Neuron (in vitro differentiated cells): ENCODE data around the gene SETD6.
A peak's percentile ranks its signal among the peaks of the same experiment; 100 is the strongest.

ENCODE experiments used
- H2AFZ ChIP-seq: one replicate; pipeline ENCODE4 v1.6.1; 2013; ENCODE audit warnings: low read depth, mild to moderate bottlenecking, inconsistent platforms, low read length, moderate library complexity
- H3K27me3 ChIP-seq: one replicate; pipeline ENCODE4 v1.6.1; 2013; ENCODE audit warnings: low read length; ENCODE audit not compliant: insufficient read depth
- H3K36me3 ChIP-seq: one replicate; pipeline ENCODE4 v1.6.1; 2013; ENCODE audit warnings: low read length; ENCODE audit not compliant: insufficient read depth
- H3K4me1 ChIP-seq: one replicate; pipeline ENCODE4 v1.6.1; 2013; ENCODE audit warnings: low read length; ENCODE audit not compliant: insufficient read depth
- H3K4me3 ChIP-seq: 2 replicates; pipeline ENCODE4 v1.5.1; 2013; ENCODE audit warnings: mild to moderate bottlenecking, low read length, moderate library complexity
- H3K9me3 ChIP-seq: one replicate; pipeline ENCODE4 v1.6.1; 2013; ENCODE audit warnings: low read length

Gene SETD6

DNA sequence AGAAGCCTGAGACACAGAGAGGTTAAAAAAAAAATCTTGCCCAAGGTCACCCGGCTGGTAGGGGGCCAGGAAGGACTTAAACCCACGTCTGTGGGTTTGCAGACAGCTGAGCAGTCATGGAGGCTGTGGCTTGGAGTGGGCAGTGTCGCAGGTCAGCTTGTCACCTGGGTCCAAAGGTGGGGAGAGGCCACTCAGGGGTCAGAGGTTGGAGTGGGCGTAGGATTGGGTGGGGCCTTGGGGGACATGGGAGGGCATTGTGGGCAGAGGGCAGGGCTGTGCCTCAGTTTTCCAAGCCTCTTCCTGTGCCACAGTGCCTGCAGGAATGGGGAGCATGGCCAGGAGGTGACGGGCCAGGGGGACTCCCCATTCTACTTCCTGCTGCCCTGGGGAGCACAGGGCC, 17.4 kb upstream of the SETD6 start:
- Histone ChIP-seq H3K9me3 (no peaks in the 10 kb centered on the region), H2AFZ (no peak overlapping the region), H3K4me3 (no peak overlapping the region), H3K4me1 (peaks cover 54% of the 10 kb centered on the region), H3K36me3 (no peaks in the 10 kb centered on the region), H3K27me3 (no peaks in the 10 kb centered on the region)

DNA sequence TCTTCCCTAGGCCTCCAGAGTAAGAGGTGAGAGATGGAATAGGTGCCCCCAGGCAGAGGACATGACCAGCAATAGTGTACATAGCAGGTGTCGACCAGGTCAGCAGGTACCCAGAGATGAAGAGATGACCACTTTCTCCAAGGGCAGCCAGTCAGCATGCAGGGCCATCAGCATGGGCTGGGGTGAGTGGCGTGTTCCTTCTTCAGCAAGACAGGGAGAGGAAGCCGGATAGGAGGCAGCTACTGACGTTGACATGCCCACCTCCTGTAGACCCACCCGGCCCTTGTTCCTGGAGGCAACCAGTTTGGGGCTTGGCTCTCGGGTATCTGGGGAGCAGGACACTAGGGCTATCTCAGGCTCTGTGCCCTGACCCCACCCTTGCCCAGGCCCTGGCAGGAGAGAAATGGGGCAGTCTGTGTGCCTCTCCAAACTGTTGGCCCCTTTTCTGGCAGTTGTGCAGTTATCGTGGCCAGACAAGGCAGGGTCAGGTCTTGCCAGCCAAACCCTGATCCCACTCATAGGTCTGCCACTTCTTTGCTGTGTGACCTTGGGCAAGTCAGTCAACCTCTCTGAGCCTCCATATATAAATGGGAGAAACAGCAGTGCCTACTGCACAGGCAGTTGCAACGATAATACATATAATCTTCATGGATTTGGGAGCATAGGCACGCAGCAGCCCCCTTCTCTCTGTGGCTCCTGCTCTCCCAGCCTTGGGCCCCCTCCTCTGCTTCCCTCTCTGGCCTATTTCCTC, 16.8 kb upstream of the SETD6 start:
- peaks cover 3% of the 10 kb centered on the region for H3K36me3 ChIP-seq

DNA sequence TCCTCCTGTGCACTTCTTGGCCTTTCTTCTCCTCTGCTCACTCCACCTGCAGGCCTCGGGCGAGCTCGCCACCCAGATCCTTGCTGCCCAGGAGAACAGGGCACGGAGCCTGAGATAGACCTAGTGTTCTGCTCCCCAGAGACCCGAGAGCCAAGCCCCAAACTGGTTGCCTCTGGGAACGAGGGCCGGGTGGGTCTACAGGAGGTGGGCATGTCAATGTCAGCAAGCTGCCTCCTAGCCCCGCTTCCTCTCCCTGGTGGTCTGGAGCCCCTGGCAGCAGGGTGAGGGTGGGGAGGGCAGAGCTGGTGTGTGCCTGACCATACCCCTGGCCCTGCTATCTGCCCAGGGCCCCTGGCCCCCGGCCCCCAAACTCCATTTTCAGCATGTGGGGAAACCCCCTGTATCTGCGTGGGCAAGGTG, 16.2 kb upstream of the SETD6 start:
- H3K9me3 ChIP-seq: no peaks in the 10 kb centered on the region
- H3K4me1 ChIP-seq: peaks cover 44% of the 10 kb centered on the region
- no peaks in the 10 kb centered on the region for H3K27me3 ChIP-seq
- no peak overlapping the region for H2AFZ ChIP-seq
- H3K36me3 ChIP-seq: peaks cover 9% of the 10 kb centered on the region
- no peak overlapping the region for H3K4me3 ChIP-seq

More for the DNA sequence above, 16.8 kb upstream of the SETD6 start:
- no peaks in the 10 kb centered on the region for H3K9me3 ChIP-seq
- no peak overlapping the region for H3K4me3 ChIP-seq
- no peaks in the 10 kb centered on the region for H3K27me3 ChIP-seq
- peaks cover 50% of the 10 kb centered on the region for H3K4me1 ChIP-seq
- no peak overlapping the region for H2AFZ ChIP-seq

DNA sequence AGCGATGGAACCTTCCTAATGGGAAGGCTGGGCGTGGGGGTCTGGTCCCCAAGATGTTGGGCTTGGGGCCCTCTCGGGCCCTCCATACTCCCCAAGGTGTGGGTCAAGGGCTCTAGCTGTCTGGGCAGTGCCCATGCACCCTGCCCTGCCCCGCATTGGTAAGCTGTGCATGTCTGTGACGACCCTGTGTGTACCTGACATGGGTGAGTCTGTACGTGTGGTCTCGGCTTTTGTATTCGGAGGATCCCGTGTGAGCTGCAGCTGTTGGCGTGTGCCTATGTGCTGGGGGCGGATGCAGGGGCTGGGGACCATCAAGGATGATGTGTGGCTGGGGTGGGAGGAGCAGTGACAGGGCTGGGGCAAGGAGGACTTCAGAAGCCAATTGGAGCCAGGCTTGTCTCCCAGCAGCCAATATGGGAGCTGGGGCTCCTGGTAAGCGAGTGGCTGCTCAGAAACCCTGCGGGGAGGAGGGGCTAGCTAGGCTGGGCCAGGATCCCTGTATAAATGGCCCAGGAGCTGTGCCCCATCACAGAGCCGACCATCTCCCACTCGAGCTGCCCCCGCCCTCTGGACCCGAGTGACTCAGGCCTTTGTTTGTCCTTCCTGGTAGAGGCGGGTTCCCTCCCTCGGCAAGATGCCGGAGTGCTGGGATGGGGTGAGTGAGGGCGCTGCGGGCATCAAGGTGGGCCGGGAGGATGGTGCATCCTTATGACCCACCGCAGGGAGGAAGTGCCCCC, 15.5 kb upstream of the SETD6 start, which contains the start of gene NDRG4:
NDRG4 (plus strand) TSS at position 529 of the 737 bp plus-strand sequence; CDS start at position 635, 106 bp downstream.
- H2AFZ ChIP-seq: peak within 1 kb of the TSS; percentile 8

DNA sequence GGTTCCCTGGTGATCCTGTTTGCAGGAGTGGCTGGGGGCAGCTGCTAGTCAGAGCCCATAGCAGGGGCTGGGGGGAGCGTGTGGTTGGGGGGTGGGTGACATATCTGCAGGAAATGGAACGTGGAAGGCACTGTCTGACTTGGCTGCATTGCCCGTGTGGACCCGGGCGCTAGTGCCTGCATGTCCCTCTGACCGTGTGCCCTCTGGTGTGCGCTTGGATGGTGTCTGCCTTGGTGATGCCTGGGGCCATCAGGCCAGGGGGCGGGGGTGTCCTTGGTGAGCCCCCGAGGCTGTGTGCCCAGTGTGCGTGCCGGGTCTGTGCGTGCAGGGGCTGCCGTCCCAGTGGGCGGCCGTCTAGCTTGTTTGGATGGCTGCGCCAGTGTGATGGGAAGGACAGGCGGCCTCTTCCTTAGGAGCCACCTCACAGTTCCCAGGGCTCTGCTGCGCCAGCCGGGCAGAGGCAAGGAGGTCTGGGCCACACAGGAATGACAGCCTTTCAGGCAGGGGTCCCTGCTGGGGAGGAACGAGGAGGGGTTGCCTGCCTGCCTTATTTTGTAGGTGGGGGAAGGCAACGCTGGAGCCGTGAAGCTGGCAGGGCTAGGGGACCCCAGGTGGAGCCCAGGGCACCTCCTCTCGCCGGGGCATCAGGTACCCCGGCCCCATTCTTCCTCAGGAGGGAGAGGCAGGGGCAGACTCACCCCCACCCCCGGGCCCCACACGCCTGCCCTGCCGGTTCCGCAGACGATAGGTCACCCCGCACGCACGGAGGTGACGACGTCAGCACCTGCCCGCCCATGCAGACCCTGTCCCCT, 14.7 kb upstream of the SETD6 start:
- Histone ChIP-seq H3K36me3 (peaks cover 14% of the 10 kb centered on the region), H3K9me3 (no peaks in the 10 kb centered on the region), H3K4me1 (peaks cover 32% of the 10 kb centered on the region), H2AFZ (peak overlapping the region; percentile 8), H3K27me3 (no peaks in the 10 kb centered on the region), H3K4me3 (peak overlapping the region; percentile 69)

More for the DNA sequence above, 15.5 kb upstream of the SETD6 start, which contains the start of gene NDRG4:
- H3K27me3 ChIP-seq: no peaks in the 10 kb centered on the region
- H3K4me3 ChIP-seq: peak within 1 kb of the TSS; percentile 69
- no peaks in the 10 kb centered on the region for H3K9me3 ChIP-seq
- peaks cover 14% of the 10 kb centered on the region for H3K36me3 ChIP-seq
- H3K4me1 ChIP-seq: peaks cover 37% of the 10 kb centered on the region

DNA sequence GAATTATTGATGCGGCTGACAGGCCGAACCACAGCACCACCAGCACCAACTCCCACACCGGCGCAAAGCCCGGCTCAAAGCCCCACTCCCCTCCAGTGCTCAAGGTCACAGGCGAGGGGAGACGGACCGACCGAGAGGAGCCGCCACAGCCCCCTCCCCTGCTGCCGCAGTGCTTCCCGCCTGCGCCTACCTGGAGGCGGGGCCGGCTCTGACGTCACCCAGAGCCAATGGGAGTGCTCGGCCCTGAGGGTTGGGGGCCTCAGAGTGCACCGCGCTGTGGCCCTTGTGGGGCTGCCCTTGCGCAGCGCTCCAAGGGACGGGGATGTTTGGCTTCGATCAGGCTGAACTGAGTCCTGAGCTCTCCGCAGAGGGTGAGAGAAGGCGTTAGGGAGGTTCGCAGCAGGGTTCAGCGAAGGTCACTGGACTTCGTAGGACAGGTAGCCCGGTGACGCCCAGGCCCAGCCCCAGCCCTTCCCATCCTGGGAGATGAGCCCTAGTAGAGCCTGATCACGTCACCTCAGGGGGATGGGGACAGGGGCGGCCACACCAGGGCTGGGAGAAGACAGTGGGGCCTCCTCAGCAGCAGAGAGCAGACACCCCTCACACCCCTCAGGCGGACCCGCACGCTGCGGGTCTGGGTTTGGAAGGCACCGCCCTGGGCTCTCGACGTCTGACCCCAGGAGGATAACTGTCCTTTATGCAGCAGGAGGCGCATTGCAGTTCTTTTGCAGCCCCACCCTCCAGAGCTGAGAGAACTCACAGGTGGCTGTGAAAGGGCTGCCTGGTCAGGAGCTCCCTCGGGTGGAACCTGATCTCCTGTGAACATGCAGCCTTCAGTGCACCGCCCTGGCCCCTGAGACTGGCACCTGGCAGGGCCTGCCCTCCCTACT, 13.8 kb upstream of the SETD6 start:
- no peaks in the 10 kb centered on the region for H3K9me3 ChIP-seq
- H3K36me3 ChIP-seq: peaks cover 17% of the 10 kb centered on the region
- H2AFZ ChIP-seq: no peak overlapping the region
- no peaks in the 10 kb centered on the region for H3K27me3 ChIP-seq
- peak overlapping the region; percentile 69 for H3K4me3 ChIP-seq
- peaks cover 24% of the 10 kb centered on the region for H3K4me1 ChIP-seq

DNA sequence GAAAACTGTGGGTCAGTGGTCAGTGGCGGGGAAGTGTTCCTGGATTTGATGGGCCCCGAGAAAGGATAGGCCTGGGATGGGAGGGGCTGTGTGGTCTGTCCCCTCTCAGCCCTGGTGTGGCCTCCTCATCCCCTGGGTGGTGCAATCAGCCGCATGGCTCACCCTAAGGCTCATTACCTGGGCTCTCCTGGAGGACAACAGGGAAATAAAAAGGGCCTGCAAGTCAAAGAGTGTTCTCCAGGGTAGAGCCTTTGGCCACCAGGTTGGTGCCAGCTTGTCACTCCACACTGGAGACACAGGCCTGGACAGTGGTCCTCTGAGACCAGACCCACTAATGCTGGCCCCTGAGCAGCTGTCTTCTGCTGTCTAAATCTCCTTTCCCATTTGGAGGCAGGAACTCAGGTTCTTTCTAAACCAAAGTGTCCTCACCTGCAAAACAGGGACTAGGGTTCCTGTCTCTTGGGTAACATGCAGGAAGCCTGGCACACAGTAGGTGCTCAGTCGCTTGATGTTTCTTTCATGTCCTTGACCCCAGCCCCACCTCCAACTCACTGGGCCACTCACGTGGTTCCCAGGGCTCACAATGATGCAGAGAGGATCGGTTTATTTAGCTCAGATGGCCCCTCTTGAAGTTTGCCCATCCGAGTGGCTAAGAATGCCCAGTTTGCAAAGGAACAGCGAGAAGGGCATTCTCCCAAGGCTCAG, 12.9 kb upstream of the SETD6 start:
- Histone ChIP-seq H3K27me3 (no peaks in the 10 kb centered on the region), H2AFZ (no peak overlapping the region), H3K4me3 (no peak overlapping the region), H3K4me1 (peaks cover 20% of the 10 kb centered on the region), H3K36me3 (peaks cover 22% of the 10 kb centered on the region), H3K9me3 (no peaks in the 10 kb centered on the region)

DNA sequence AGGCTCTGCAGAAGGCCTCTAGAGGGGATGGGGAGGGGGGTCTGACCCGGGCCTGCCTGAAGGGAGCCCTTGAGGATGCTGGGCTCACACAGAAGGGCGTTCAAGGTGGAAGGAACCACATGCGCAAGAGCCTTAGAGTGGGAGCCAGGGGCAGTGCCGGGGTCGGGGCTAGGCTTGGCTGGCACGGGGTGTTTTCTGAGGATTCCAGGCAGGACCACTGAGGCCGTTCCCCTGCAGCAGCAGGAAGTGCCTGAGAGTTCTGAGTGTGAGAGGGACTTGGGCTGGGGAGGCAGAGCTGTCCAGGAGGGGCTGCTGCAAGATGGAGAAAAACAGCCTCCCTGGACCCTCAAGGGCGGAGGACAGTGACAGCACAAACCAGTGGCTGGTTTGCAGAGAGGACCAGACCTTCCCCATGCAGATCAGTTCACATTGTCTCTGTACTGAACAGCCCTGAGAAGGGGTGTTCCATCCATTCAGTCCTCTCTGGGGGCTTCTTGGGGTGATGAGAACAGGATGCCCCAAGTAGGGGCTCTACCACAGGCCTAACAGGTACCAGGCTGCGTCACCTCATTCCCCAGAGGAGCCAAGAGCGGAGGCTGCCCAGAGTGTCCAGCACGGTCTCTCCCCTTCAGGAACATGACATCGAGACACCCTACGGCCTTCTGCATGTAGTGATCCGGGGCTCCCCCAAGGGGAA, 12.0 kb upstream of the SETD6 start:
- H3K4me3 ChIP-seq: no peak overlapping the region
- H3K36me3 ChIP-seq: peaks cover 30% of the 10 kb centered on the region
- H3K27me3 ChIP-seq: no peaks in the 10 kb centered on the region
- H2AFZ ChIP-seq: no peak overlapping the region
- no peaks in the 10 kb centered on the region for H3K9me3 ChIP-seq
- peaks cover 20% of the 10 kb centered on the region for H3K4me1 ChIP-seq

DNA sequence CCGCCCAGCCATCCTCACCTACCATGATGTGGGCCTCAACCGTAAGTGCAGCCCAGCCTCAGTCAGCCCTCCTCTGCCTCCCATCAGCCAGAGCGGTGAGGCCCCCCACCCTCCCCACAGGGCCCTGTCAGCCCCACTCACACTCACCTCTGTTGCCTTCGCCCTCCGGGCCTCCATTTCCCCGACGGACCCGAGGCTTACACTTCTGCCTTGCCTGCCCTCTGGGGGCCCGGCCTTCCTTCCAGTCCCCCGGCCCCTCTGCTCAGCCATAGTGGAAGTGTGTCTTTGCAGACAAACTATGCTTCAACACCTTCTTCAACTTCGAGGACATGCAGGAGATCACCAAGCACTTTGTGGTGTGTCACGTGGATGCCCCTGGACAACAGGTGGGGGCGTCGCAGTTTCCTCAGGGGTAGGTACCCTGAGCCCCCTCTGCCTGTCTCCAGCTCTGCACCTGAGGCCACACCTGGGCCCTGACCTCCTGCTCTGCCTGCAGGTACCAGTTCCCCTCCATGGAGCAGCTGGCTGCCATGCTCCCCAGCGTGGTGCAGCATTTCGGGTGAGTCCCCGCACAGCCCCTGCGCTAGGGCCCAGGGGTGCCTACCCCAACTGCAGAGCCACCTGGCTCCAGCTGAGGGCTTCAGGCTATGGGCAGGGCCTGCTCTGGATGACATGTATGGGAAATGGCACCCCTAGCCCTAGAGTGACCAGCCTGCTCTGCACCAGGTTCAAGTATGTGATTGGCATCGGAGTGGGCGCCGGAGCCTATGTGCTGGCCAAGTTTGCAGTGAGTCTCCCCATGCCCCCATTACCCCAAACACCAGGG, 11.2 kb upstream of the SETD6 start:
- H2AFZ ChIP-seq: no peak overlapping the region
- H3K4me1 ChIP-seq: peaks cover 19% of the 10 kb centered on the region
- no peak overlapping the region for H3K4me3 ChIP-seq
- no peaks in the 10 kb centered on the region for H3K9me3 ChIP-seq
- peaks cover 36% of the 10 kb centered on the region for H3K36me3 ChIP-seq
- H3K27me3 ChIP-seq: no peaks in the 10 kb centered on the region

DNA sequence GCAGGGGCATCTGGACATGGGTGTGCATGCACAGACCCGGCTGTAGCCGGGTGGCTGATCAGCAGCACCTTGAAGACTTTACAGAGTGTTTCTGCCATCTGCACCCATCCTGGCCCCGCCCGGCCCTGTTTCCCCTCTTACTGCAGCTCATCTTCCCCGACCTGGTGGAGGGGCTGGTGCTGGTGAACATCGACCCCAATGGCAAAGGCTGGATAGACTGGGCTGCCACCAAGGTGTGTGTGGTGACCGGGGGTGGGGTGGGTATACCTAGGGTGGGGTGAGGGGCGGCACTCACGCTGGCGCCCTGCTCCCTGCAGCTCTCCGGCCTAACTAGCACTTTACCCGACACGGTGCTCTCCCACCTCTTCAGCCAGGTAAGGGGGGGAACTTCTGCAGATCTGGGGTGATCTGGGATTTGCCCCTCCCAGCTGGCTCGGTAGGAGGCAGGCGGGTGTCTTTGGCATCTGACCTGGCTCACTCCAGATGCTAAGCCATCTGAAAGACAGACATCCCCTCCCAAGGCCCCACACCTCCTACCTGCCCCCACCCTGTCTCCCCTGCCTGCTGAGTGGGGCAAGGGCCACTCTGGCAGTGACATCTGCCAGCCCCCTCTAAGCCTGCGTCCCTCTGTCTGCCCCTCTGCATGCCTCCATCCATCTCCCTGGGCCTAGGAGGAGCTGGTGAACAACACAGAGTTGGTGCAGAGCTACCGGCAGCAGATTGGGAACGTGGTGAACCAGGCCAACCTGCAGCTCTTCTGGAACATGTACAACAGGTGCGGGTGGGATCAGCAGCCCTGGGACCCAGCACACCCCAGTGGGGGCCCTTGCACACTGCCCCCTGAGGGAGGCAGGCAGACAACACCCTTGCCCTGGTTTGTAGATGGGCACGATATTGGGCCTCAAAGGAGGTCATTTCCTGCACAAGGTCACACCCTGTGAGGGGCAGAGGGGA, 8.8 kb upstream of the SETD6 start:
- H2AFZ ChIP-seq: no peak overlapping the region
- H3K36me3 ChIP-seq: peaks cover 59% of the 10 kb centered on the region
- peaks cover 4% of the 10 kb centered on the region for H3K4me1 ChIP-seq
- no peaks in the 10 kb centered on the region for H3K27me3 ChIP-seq
- no peaks in the 10 kb centered on the region for H3K9me3 ChIP-seq
- H3K4me3 ChIP-seq: no peak overlapping the region
